NCI-H187 treated with DMSO at 0.1 percent for 48 hours (cell line): ENCODE data around the gene STARD10.

Source experiments
- DNase-seq: peaks from one replicate; lab custom pipeline; 2025; lab: John Stamatoyannopoulos, UW

Gene STARD10

DNA sequence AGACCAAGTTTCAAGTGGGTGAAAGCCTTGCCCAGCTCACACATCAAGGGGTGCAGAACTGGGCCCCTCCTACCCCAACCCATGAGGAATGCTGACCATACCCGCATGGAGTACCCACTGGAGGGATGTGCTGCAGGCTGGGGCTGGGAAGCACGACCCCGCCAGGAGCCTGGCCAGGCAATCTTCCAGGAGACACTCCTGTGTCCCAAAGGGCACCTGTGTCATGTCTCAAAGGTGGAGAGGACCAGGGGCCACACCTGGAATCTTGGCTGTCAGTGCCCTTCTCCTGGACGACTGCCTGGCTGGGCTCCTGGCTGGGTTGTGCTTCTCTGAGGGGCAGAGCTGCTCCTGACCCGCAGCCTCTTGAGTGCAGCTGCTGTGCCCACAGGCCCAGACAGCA lies 48.3 kb downstream of the STARD10 start:
- DNase-seq, result no peak

DNA sequence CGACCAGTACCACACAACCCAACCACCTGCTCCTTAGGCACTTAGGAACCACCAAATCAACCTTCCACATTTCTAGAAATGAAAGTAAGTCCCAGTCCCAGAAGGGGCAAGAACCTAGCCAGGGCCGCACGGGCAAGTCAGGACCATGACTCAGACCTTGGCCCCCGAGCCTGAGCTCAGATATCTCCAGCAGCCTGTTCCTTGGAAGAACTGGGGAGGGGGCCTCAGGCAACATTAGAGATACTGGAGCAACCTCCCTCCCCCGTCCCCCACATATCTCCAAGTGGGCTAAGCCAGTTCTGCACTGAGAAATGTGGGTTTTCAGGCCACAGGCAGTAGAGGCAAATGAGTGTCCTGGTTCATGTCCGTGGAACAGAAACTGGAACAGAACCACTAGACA lies 49.4 kb downstream of the STARD10 start:
- DNase-seq, result no peak

DNA sequence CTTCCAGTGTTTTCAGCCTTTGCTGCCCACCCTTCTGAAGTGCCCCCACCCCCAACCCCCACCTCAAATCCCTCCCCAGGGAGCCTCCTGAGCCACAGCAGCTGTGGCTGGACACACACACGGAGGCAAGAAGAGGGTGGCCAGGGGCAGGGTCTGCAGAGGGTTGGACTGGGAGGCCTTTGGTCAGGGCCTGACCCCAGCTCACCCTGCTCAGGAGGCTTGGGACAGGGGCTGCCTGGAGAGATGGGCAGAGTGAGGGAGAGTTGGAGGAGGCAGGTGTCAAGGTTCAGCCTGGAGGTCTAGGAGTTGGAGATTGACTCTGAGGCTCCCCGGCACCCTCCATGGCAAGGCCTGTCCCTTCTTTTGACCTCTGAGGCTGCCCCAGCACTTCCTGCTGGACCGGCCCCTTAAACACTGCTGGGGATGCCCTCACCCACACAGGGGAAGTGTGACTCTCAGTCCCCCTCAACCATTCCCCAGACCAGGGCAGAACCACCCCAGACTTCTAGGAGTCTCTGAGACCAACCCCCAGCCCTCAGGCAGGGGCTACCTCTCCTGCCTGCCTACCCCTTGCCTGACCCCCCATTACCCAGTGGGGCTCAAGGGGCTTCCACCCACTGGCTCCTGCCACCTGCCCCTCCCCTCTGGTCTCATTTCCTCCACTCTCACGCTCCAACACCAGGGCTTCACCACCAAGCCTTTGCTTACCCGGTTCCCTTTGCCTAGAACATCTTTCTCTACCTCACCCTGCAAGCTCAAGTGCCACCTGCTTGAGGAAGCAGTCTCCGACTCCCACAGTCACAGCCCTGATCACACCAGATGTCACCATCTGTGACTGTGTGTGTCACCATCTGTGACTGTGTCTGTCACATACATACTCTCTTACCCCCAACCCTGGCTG lies 50.3 kb downstream of the STARD10 start:
- no peak for DNase-seq

DNA sequence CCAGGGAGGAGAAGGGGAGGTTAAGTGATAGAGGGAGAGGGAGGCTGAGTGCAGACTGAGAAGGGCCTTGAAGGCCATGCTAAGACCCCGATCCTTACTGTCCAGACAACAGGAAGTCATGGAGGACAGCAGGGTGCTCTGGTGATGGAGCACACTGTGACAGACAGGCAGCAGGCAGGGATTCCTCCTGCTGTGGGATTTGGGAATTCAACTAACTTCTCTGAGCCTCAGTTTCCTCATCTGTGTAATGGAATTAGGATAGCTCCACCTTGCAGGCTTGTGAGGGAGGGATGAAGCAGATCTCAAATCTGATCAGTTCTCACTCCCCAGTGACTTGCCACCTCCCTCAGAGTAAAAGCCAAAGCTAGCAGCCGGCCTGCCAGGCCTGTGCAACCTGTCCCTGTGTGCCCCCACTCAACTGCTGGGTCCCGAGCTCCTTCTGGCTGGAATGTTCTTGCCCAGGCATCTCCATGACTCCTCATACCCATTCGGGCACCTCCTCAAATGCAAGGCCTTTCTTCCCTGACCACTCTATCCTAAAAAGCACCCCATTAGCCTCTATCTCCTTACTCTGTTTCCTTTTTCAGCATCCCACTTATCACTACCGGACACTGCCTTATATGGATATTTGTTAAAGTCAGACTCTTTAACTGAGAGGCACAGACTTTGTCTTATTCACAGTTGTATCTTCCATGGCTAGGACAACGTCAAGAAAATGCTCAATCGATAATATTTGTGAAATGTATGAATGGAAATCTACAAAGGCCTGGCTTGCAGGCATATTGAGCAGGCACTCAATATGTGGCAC lies 51.1 kb downstream of the STARD10 start:
- DNase-seq, result no peak

DNA sequence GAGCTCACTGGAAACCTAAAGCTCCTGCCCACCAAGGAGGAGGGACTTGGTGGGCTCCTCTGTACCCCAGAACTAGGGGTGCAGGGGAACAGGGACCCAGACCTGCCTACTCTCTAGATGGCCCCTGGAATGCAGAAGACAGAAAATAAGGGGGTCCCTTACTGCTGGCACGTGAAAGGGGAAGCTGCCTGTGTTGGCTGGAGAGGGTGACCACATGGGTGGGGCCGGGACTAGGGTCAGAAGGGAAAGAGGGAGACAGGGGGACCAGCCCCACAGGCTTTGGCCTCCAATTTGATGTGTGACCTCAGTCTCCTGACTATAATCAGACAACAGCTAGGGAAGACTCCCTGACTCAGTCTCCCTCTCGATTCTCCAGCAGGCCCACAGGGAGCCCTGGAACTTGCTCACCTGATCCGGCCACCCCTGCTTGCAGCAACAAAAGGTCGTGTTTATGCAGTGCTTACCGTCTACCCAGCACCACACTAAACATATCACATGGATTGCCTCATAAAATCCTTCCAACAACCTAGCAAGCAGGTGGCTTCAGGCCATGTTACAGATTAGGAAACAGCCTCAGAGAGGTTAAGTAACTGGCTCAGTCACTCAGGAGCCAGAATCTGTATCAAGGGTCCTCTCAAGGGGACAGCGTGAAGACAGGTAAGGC lies 51.9 kb downstream of the STARD10 start:
- DNase-seq, result no peak

DNA sequence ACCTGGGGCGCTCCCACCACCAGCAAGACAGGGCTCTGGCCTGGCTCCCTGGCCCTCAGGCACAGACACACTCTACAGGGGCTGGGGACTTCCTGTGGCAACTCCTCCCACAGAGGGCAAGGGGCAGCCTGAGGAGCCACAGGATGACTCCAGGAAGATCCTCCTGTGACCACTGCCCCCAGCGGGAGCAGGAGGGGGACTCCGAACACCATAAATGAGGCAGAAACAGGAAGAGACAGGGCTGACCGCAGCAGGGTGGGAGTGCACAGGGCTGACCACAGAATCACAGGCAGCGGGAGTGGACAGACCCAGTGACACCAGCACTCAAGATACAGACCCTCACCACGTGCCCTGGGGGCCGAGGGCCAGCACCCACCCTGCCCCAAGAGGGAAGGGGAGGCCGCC lies 52.4 kb downstream of the STARD10 start:
- no peak for DNase-seq

DNA sequence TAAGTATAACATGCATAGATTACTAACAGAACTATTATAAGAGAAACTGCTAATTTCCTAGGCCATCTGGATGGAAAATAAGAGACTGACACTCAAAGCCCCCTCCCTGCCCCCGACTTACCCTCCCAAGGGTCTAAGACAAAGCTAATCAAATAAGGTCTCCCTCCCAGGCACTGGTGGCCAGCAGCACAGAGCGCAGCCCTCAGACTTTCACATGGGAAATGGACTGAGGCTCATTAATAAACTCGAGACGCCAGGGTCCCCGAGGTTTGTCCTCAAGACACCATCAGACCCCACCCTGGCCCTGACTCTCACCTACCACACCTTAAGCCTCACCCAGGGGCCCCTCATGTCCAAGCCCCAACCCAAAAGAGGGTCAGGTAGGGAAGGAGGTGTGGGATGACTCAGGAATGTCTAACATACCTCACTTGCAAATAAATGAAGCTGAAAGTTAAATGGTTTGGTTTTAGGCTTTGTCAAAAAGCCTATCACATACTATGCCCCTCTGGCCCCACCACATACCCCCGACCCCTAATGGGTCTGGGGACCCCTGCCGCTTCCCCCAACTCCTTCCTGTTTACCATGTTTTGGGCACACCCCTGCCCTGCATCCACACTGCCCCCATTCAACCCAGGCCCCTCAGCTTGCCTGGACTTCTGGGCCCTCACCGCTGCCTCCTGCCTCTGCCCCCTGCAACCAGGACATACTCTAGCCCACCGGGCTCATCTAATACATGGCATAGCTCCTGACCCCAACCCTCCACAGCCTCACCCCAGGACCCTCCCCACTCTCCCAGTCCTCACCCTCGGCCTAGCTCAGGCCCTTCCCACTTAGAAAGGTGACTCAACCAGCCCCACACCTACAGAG lies 53.1 kb downstream of the STARD10 start:
- DNase-seq, result no peak

DNA sequence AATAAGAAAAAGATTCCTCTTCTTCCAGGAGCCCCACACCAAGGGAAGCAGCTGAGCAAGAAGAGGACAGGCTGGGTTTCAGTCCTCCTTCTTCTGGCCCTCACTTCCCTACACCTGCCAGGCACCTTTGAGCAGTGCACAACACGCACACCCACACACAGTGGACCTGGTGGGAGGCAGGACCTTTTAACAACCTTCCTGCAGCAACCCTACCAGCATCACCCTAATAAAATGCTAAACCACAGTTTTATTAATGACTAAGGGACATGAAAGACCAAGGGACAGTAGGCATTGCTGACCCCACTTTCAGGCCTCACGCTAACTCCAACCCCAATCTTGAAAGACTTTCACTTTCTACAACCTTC lies 53.8 kb downstream of the STARD10 start:
- DNase-seq, result no peak

DNA sequence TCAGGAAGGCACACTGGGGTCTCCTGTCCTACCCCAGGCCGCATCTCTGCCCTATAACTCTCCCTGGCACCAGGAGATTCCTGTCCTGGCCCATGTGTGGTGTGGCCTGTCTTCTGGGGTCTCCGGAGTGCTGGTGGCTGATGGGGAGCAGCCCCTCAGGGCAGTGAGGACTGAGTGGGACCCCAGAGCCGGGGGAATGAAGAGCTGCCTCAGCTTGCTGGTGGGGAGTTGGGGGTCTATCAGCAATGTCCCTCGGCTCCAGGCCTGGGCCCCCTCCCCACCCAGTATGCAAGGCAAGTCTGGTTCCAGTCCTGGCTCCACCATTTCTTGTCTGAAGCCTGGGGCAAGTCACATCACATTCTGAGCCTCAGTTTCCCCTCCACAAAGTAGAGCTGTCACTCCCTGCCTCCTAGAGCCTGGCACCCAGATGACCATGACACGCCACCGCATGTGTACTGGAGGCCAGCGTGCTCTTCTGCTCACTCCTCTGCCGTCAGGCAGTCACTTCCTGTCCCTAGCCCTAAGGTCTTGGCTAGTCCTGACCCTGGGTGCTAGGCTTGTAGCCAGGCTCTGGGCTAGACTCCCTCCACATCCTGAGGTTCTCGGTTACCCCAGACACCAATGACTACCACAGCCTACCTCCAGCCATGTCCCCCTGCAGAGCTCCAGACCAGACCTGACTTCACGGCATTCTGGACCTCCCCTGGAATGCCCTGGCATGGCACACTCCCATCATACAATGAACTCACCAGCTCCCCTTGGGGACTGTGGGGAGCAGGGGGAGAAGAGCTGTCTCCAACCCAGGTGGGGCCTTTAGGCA lies 54.4 kb downstream of the STARD10 start:
- DNase-seq, result no peak

DNA sequence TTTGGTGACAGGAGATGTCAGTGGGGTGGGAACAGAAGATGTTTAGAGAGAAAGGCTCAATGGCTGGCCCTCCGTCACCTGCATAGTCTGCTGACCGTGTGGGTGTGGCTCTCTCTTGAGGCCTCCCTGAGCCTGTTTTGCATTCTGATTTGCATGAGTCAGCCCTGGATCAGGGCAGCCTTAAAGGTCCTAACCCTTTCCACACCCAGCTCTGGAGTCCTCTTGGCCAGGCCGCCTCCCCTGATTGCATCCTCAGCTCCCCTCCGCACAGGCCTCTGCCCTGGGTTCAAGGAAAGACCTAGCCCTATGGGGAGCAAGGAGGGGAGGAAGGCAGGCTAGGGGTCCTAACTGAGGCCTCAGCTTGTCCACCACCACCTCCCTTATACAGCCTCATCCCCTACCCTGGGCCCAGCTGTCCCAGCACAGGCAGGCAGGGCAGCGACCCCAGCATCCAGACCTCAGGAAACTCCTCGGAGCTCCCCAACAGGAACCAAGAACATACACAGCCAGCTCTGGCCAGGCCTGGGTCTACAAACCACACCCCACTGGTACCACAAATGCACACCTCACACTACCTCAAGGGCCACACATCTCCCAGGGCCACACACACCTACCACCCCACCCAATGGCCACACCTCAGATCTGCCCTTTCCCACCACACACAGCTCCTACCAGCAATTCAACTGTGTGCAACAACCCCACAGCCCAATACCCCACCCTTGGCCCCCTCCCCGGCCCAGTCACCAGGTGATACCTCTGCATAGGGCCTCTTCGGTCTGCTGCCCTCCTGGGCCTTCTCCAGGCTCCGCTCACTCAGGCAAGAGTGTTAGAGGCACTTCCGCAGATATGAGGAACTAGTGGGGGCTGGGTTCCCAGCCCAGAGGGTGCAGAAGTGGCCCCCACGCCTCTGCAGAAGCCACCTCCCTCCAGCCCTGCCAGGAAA lies 55.4 kb downstream of the STARD10 start:
- DNase-seq, result no peak

DNA sequence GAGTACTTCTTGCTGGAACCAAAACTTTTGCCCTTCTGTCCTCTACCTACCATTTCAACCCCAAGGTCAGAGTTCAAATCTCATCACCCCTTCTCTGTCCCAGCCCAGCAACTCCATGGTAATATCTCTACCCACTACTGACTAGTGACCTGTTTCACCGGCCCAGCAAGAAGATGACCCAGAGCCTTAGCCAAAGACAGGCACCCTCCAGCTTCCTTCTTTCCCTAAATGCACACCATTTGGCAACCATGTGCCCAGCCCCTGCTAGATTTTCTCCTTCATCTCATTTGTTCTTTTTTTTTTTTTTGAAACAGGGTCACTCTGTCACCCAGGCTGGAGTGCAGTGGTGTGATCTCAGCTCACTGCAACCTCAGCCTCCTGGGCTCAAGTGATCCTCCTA lies 56.5 kb downstream of the STARD10 start:
- no peak for DNase-seq

DNA sequence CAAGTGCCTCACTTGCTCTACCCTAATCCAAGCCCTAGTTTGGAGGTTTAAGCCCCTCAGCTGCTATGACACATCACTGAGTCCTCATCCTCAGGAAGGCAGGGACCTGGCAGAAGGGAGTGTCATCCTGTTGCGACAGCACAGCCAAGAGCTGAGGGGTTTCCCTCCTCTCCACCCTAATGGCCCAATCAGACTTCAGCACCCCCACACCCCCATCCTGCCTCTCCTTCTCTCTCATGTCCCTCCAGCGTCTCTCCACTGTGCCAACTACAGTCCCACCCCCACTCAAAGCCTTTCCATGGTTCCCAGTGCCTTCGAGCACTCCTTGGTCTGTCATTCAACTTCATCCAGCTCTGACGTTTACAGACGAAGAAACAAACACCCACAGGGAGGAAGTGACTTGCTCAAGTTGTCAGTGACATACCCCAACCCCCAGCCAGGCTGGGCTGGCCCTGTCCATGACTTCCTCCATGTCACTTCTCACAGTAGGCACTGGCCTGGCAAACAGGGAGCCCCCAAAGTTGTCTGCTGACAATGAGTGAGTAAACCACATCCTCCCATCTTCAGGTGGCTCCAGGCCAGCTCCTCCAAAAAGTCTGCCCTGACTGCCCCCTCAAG lies 57.3 kb downstream of the STARD10 start:
- no peak for DNase-seq

DNA sequence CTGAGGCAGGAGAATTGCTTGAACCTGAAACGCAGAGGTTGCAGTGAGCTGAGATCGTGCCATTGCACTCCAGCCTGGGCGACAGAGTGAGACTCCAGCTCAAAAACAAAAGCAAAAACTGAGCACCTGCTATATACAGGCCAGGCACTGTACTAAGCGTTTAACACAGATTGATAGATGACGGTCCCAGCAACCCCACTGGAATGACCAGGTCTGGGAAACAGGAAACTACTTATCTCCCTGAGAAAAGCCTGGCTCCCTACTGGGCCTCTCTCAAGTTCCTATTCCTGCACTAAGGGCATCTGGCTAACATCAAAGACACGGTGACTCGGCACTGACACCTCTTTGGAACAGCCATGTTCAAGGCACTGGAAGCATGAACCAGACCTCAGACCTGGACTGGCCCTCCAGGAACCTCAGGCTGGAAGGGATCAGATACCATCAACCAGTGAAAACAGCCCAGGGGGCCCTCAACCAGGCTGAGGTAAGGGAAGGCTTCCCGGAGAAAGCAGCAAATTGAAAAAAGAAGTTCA lies 58.3 kb downstream of the STARD10 start:
- no peak for DNase-seq

DNA sequence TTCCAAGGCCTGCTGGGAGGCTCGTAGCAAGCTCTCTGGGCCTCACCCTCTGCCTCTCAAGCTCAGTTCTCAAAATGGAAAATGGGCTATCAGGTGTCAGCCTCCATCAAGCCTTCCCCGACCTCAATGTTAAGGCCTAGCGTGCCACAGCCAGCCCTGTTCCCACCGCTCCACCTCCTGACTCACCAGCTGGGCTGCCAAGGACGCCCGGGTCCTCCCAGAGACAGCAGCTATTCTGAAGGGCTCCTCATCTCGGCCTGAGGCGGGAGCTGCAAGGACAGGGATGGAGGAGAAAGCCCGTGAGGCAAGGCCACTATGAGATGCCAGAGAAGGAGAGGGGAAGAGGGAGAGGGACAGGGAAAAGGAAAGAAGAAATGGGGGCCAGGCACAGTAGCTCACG lies 61.5 kb downstream of the STARD10 start:
- DNase-seq, result peak; percentile 31

DNA sequence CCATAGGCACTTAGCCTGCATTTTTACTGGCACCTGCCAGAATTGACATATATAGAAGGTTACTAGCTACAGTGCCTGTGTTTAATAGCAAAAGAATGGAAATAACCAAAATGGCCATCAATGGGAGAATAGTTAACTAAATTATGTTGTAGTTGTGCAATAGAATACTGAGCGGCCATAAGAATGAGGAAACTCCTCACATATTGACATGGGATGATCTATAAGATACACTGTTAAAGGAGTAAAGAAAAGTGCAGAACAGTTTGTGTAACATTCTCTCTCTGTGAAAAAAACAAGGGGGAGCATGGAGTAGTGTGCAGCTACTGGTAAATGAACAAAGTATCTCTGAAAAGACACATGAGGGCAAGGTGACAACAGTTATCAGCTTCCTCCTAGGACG lies 63.1 kb downstream of the STARD10 start:
- DNase-seq, result no peak

DNA sequence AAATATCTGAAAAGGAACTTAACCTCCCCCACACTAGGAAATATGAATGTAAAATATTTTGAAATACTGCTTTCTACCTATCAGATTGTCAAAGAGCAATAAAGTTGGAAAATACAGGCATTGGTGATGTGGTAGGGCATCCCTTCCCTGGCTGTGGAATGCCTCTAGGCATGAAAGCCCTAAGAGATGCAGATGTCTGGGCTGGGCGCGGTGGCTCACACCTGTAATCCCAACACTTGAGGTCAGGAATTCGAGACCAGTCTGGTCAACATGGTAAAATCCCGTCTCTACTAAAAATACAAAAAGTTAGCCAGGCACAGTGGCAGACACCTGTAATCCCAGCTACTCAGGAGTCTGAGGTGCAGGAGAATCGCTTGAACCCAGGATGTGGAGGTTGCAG lies 63.6 kb downstream of the STARD10 start:
- DNase-seq, result no peak

DNA sequence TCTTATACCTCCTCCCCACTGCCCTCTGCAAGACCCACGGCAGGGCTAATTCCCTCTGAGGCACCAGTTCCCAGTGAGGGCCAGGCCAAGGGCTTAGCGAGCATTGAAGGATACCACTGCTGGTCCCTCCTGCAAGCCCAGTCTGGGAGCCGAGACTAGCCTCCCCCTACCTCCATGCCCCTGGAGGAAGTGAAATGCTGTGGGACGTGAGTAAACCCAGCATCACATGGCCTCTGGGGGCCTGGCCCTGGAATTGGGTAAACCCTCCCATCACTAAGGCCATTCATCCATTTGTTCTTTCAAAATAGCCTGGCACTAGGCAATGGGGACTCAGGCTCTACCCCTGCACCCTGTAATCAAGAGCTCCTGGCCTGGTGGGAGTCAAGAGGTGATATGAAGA lies 66.3 kb downstream of the STARD10 start:
- DNase-seq, result no peak

DNA sequence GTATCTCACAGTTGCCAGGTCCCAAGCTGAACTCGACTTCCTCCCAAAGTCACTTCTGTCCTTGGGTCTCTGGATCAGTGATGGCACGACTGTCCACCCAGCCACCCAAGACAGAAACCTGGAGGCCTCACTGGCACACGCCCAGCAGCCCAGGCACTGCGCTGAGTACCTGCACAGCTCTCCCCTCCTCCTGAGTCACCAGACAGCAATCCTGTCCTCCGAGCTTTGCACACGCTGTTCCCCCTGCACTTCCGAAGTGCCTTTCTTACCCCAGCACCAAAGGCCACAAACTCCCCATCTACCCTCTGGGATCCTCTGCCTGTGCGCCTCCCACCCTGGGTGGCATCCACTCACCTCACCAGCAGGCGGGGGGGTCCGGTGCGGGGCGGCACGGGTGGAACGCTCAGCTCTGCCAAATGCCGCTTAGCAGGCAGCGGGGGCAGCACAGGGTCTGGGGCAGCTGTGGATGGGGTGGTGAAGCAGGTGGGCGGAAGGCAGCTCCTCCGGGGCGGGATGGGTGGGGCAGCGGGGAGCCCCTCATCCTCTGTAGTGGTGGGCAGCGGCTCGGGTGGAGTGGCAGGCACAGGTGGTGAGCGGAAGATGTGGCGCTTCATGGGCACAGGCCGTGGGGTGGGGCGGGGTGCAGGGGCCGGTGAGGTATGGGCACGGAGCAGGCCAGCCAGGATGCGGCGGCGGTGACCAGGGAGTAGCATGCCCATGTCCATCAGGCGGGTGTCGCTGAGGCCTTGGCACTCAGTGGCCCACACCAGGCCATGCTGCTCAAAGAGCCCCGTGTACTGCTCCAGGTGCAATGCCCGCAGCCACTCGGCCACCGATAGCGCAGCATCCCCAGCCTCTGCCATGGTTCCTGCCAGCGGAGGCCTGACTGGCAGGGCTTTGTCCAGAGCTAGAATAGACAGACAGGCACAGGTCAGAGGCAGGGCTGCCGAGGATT lies 67.3 kb downstream of the STARD10 start:
- DNase-seq, result no peak
